GM21447 (cell line): Measurements from ENCODE around the gene DAG1.

Experiments used
- ATAC-seq: cut with Tn5 transposase; IDR thresholded peaks from one replicate; pipeline ENCODE4 v1.9.1; 2021; ENCODE audit not compliant: unreplicated experiment

Gene DAG1

GRCh38 chr3:49469936-49470713 lies at the start of gene DAG1:
DAG1 (plus strand) TSS chr3:49470267; CDS start chr3:49510535, 40,268 bp downstream.
- ATAC-seq, result peak; percentile 76

- no peak for ATAC-seq
Observed at GRCh38 chr3:49421890-49422378, 48.1 kb upstream of the DAG1 start.

- no peak for ATAC-seq
Observed at GRCh38 chr3:49422379-49423248, 47.5 kb upstream of the DAG1 start, which contains the start of gene AMT. AMT (minus strand) TSS chr3:49422473; CDS start chr3:49422450, 23 bp downstream.

GRCh38 chr3:49424816-49425215 lies 45.3 kb upstream of the DAG1 start:
- ATAC-seq, result no peak

- ATAC-seq, result no peak
Observed at GRCh38 chr3:49427586-49427985, 42.5 kb upstream of the DAG1 start.

GRCh38 chr3:49428752-49429080 lies 41.4 kb upstream of the DAG1 start:
- ATAC-seq, result peak; percentile 9

GRCh38 chr3:49434731-49435130 lies 35.3 kb upstream of the DAG1 start:
- no peak for ATAC-seq

- no peak for ATAC-seq
Observed at GRCh38 chr3:49445391-49445790, 24.7 kb upstream of the DAG1 start.

- no peak for ATAC-seq
Observed at GRCh38 chr3:49453621-49454020, 16.4 kb upstream of the DAG1 start.

- no peak for ATAC-seq
Observed at GRCh38 chr3:49454458-49454857, 15.6 kb upstream of the DAG1 start.

- no peak for ATAC-seq
Observed at GRCh38 chr3:49454898-49455681, 15.0 kb upstream of the DAG1 start.

GRCh38 chr3:49456466-49456865 lies 13.6 kb upstream of the DAG1 start:
- ATAC-seq, result no peak

- ATAC-seq, result no peak
Observed at GRCh38 chr3:49460188-49460890, 9.7 kb upstream of the DAG1 start.

GRCh38 chr3:49460956-49461355 lies 9.1 kb upstream of the DAG1 start:
- no peak for ATAC-seq

GRCh38 chr3:49461443-49462171 lies 8.5 kb upstream of the DAG1 start:
- no peak for ATAC-seq

GRCh38 chr3:49462222-49462621 lies 7.8 kb upstream of the DAG1 start:
- ATAC-seq, result no peak

- ATAC-seq, result no peak
Observed at GRCh38 chr3:49465270-49466034, 4.6 kb upstream of the DAG1 start.

GRCh38 chr3:49466085-49466484 lies 4.0 kb upstream of the DAG1 start:
- ATAC-seq, result no peak
